Epithelial cell of proximal tubule (primary cell): Measurements from ENCODE around the gene ALCAM. TPM values are rescaled to one million over a fixed set of nuclear protein-coding genes. Genes with fewer than 3 reads are reported as not detected.
A peak's percentile ranks its signal among the peaks of the same experiment; 100 is the strongest.

Source experiments
- DNase-seq: peaks from one replicate; pipeline ENCODE4 v3.0.0-alpha.2; 2011; ENCODE audit warnings: low read depth
- H3K4me3 ChIP-seq: 2 replicates; pipeline ENCODE4 v1.5.1; 2011; ENCODE audit warnings: low read depth, mild to moderate bottlenecking, low read length
- total RNA-seq: library from RNA; depleted of rRNA; stranded (reverse); fragments of >200 nt; gene quantifications from 2 replicates; pipeline ENCODE4 v1.2.3, GENCODE V29; 2015
- TF ChIP-seq, protein P1 (sequence below): conservative IDR thresholded peaks from 2 replicates; pipeline ENCODE4 v1.5.1; 2012; ENCODE audit warnings: low read depth, mild to moderate bottlenecking, low read length

ALCAM gene
- total RNA-seq, 1 donor from 2014 or later: 121 TPM

GRCh38 chr3:105496343-105496742, 129.6 kb downstream of the ALCAM start:
- no peak overlapping the region for H3K4me3 ChIP-seq
- TF ChIP-seq, protein P1, sequence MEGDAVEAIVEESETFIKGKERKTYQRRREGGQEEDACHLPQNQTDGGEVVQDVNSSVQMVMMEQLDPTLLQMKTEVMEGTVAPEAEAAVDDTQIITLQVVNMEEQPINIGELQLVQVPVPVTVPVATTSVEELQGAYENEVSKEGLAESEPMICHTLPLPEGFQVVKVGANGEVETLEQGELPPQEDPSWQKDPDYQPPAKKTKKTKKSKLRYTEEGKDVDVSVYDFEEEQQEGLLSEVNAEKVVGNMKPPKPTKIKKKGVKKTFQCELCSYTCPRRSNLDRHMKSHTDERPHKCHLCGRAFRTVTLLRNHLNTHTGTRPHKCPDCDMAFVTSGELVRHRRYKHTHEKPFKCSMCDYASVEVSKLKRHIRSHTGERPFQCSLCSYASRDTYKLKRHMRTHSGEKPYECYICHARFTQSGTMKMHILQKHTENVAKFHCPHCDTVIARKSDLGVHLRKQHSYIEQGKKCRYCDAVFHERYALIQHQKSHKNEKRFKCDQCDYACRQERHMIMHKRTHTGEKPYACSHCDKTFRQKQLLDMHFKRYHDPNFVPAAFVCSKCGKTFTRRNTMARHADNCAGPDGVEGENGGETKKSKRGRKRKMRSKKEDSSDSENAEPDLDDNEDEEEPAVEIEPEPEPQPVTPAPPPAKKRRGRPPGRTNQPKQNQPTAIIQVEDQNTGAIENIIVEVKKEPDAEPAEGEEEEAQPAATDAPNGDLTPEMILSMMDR: no peak
- DNase-seq: no peak

- TF ChIP-seq, protein P1: no peak
- DNase-seq: no peak
- no peak overlapping the region for H3K4me3 ChIP-seq
These were observed 130.7 kb downstream of the ALCAM start for GRCh38 chr3:105497386-105497785.

- TF ChIP-seq, protein P1: no peak
- no peak overlapping the region for H3K4me3 ChIP-seq
- DNase-seq: no peak
These were observed 133.3 kb downstream of the ALCAM start for GRCh38 chr3:105499961-105500360.

DNA sequence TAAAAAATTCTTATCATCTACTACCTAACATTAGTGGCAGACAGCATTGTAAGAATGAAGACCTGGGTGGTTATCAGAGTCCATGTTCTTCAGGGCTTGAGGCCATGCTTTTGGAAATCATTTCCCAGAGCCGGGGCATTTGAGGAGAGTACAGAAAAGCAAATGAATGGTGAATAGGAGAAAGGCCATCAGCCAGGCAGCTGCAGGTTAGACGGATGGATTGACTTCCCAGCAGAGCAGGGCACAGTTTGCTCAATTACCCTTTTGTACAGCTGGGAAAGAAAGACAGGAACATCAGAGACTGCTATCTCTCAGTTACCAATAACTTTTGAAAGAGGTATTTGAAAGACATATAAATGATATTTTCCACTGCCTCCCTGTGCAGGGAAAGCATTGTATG, 135.6 kb downstream of the ALCAM start:
- no peak overlapping the region for H3K4me3 ChIP-seq
- DNase-seq: no peak
- TF ChIP-seq, protein P1: no peak

DNA sequence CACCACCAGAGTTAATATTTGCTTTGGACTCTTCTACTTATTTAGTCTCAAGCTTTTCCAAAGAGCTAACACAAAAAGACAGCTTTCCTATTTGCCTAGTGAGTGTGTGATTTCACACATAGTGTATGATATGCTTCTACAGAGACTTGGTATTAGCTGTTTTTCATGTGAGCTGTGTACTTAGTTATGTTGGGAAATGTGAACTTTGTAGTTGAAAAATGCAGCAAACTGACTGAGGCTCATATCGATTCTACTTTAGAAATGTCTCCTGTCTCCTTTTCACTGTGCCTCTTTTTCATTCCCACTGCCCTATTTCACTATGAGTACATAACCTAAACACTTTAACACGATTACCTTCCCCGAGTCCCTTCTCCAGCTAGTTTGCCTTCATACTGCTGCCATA, 136.5 kb downstream of the ALCAM start:
- TF ChIP-seq, protein P1: no peak
- DNase-seq: peak; percentile 25
- H3K4me3 ChIP-seq: peak overlapping the region; percentile 0

- H3K4me3 ChIP-seq: no peak overlapping the region
- TF ChIP-seq, protein P1: no peak
- DNase-seq: no peak
These were observed 137.8 kb downstream of the ALCAM start for GRCh38 chr3:105504440-105504951.

DNA sequence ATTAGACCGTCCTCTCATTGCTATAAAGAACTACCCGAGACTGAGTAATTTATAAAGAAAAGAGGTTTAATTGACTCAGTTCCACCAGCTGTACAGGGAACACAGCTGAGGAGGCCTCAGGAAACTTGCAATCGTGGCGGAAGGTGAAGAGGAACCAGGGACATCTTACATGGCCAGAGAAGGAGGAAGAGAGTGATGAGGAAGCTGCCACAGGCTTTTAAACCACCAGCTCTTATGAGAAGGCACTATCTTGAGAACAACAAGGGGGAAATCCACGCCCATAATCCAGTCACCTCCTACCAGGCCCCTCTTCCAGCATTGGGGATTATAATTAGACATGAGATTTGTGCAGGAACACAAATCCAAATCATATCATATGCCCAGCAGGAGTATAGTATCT, 138.5 kb downstream of the ALCAM start:
- no peak for DNase-seq
- TF ChIP-seq, protein P1: no peak
- no peak overlapping the region for H3K4me3 ChIP-seq
